MCF 10A (cell line): Measurements from ENCODE around the gene SLC17A2. TPM values are rescaled to one million over a fixed set of nuclear protein-coding genes. Genes with fewer than 3 reads are reported as not detected.

Experiments used
- BruUV-seq: library from RNA; stranded (reverse); fragments of 400-500 nt; replicated peaks from 2 replicates; lab custom pipeline; 2021; lab: Mats Ljungman, UMichigan
- CTCF ChIA-PET: fragments of 300-600 bp; sonication (Branson Sonifier 250); formaldehyde crosslinking; extraction: SDS; loops from one replicate; lab custom pipeline; 2021; ENCODE audit warnings: antibody characterized with exemption, inconsistent platforms; lab: Yijun Ruan, JAX
- POLR2A ChIA-PET: fragments of 300-600, 350-650 bp; sonication (Branson Sonifier 250); formaldehyde crosslinking; extraction: SDS; loops from one replicate; lab custom pipeline; 2020; ENCODE audit warnings: antibody characterized with exemption, inconsistent platforms; lab: Yijun Ruan, JAX
- DNase-seq: peaks from one replicate; pipeline ENCODE4 v3.0.0-alpha.2; 2018; ENCODE audit not compliant: unreplicated experiment
- H3K27ac Mint-ChIP-seq: one replicate; pipeline ENCODE4 v1.8.0; 2022; ENCODE audit warnings: mild to moderate bottlenecking, low read depth, mixed read lengths; ENCODE audit not compliant: unreplicated experiment
- H3K27me3 Mint-ChIP-seq: one replicate; pipeline ENCODE4 v1.8.0; 2022; ENCODE audit warnings: mixed read lengths; ENCODE audit not compliant: insufficient read depth, unreplicated experiment
- H3K36me3 Mint-ChIP-seq: one replicate; pipeline ENCODE4 v1.8.0; 2022; ENCODE audit warnings: mild to moderate bottlenecking, moderate library complexity, mixed read lengths; ENCODE audit not compliant: insufficient read depth, unreplicated experiment
- H3K4me1 Mint-ChIP-seq: one replicate; pipeline ENCODE4 v1.8.0; 2022; ENCODE audit warnings: mixed read lengths; ENCODE audit not compliant: insufficient read depth, unreplicated experiment
- H3K4me3 Mint-ChIP-seq: one replicate; pipeline ENCODE4 v1.8.0; 2022; ENCODE audit warnings: mild to moderate bottlenecking, moderate library complexity, mixed read lengths; ENCODE audit not compliant: unreplicated experiment
- H3K9me3 Mint-ChIP-seq: one replicate; pipeline ENCODE4 v1.8.0; 2022; ENCODE audit warnings: mixed read lengths; ENCODE audit not compliant: unreplicated experiment
- CTCF ChIP-seq: fragments of 200-600 bp; IDR thresholded peaks from one replicate; pipeline ENCODE4 v1.8.0; 2022; ENCODE audit warnings: antibody characterized with exemption, mild to moderate bottlenecking; ENCODE audit not compliant: unreplicated experiment
- intact Hi-C: fragments of 100-400 bp; cut with micrococcal nuclease; formaldehyde crosslinking; loops from 2 replicates; pipeline ENCODE4 v1.14.1; 2022
- total RNA-seq: library from RNA; stranded (reverse); gene quantifications from 2 replicates; pipeline ENCODE4 v1.2.3, GENCODE V29; 2022

The SLC17A2 gene
- total RNA-seq, 1 experiment from 2014 or later = not detected

- Mint-ChIP-seq H3K27ac (peak overlapping the region; percentile 46), H3K27me3 (no peaks in the 10 kb centered on the region), H3K36me3 (peaks cover 11% of the 10 kb centered on the region), H3K9me3 (peaks cover 7% of the 10 kb centered on the region), H3K4me3 (no peak overlapping the region), H3K4me1 (peaks cover 43% of the 10 kb centered on the region)
- no peak for DNase-seq
- no TSS peak for BruUV-seq
- intact Hi-C loops = no loop called here
- ChIA-PET CTCF (interaction anchor here (1.1 to 2.0 kb wide), 2 partner anchors 32 to 43 kb away, joined by 4 to 8 read pairs; no protein-coding TSS in a partner anchor), POLR2A (interaction anchor here (1.6 to 3.7 kb wide), 3 partner anchors 11 to 34 kb away, joined by 3 to 50 read pairs (median 8); no protein-coding TSS in a partner anchor)
- no peak for TF ChIP-seq CTCF
Observed at GRCh38 chr6:25959890-25960536, 29.5 kb upstream of the SLC17A2 start.

GRCh38 chr6:25958700-25959162, 28.2 kb upstream of the SLC17A2 start:
- intact Hi-C loops = no loop called here
- Mint-ChIP-seq H3K4me1 (peaks cover 36% of the 10 kb centered on the region), H3K36me3 (peaks cover 4% of the 10 kb centered on the region), H3K9me3 (peaks cover 7% of the 10 kb centered on the region), H3K4me3 (no peak overlapping the region), H3K27ac (peak overlapping the region; percentile 46), H3K27me3 (no peaks in the 10 kb centered on the region)
- no TSS peak for BruUV-seq
- no peak for DNase-seq
- POLR2A ChIA-PET = interaction anchor here (0.6 to 1.9 kb wide), 4 partner anchors 34 to 735 kb away, joined by 3 to 8 read pairs (median 4); no protein-coding TSS in a partner anchor
- CTCF ChIA-PET = interaction anchor here (0.6 to 2.0 kb wide), 5 partner anchors 16 to 59 kb away, joined by 3 to 8 read pairs (median 4); a partner anchor contains a TSS
- no peak for TF ChIP-seq CTCF

- no TSS peak for BruUV-seq
- Mint-ChIP-seq H3K27ac (no peak overlapping the region), H3K27me3 (no peaks in the 10 kb centered on the region), H3K9me3 (peaks cover 7% of the 10 kb centered on the region), H3K4me3 (no peak overlapping the region), H3K4me1 (peaks cover 17% of the 10 kb centered on the region), H3K36me3 (no peaks in the 10 kb centered on the region)
- CTCF ChIA-PET = interaction anchor here (0.6 kb wide), 1 partner anchor 16 kb away, joined by 3 read pairs; no protein-coding TSS in a partner anchor
- no peak for DNase-seq
- no peak for TF ChIP-seq CTCF
- POLR2A ChIA-PET = no interaction called here
- intact Hi-C loops = no loop called here
Observed at GRCh38 chr6:25956226-25956625, 25.7 kb upstream of the SLC17A2 start.

GRCh38 chr6:25954756-25955155, 24.3 kb upstream of the SLC17A2 start:
- H3K4me1 Mint-ChIP-seq = peaks cover 17% of the 10 kb centered on the region
- intact Hi-C loops = no loop called here
- no peaks in the 10 kb centered on the region for H3K36me3 Mint-ChIP-seq
- no peak overlapping the region for H3K27ac Mint-ChIP-seq
- BruUV-seq = no TSS peak
- H3K4me3 Mint-ChIP-seq = no peak overlapping the region
- ChIA-PET CTCF (no interaction called here), POLR2A (no interaction called here)
- H3K27me3 Mint-ChIP-seq = no peaks in the 10 kb centered on the region
- H3K9me3 Mint-ChIP-seq = peaks cover 7% of the 10 kb centered on the region
- no peak for DNase-seq
- TF ChIP-seq CTCF = no peak
